Motor neuron (in vitro differentiated cells): Measurements from ENCODE around the gene MGAT5. TPM values are rescaled to one million over a fixed set of nuclear protein-coding genes. Genes with fewer than 3 reads are reported as not detected.
A peak's percentile ranks its signal among the peaks of the same experiment; 100 is the strongest.

Experiments used
- ATAC-seq, 8 experiments: fragments of 200-7000 bp; cut with Tn5 transposase; replicated peaks in 6 of 8; 2 replicates each; pipeline ENCODE4 v1.8.0; 2021; ENCODE audit warnings: mild to moderate bottlenecking in 8 of 8, moderate library complexity in 8 of 8
- H3K27ac ChIP-seq, 2 donors: fragments of 250-450 bp; sonication (Bioruptor Pico); 2 replicates each; pipeline ENCODE4 v1.9.0; 2021; ENCODE audit warnings: antibody characterized with exemption in 2 of 2, mild to moderate bottlenecking in 2 of 2, moderate library complexity in 1 of 2
- H3K4me1 ChIP-seq, 2 donors: fragments of 250-450 bp; sonication (Bioruptor Pico); replicated peaks in 1 of 2; 2 replicates each; pipeline ENCODE4 v1.6.1; 2021; ENCODE audit warnings: antibody characterized with exemption in 2 of 2, mild to moderate bottlenecking in 2 of 2, moderate library complexity in 1 of 2
- H3K4me3 ChIP-seq, 5 donors: fragments of 250-450 bp; sonication (Bioruptor Pico); 2 replicates each; pipeline ENCODE4 v1.9.0; 2021; ENCODE audit warnings: antibody characterized with exemption in 5 of 5, mild to moderate bottlenecking in 5 of 5, moderate library complexity in 4 of 5
- WGBS, 10 experiments: fragments of 450-650 bp; shearing (Covaris generic); methylation state at CpG; one replicate each; pipeline ENCODE4 v1.0.0; 2022; 5-methylcytosine and 5-hydroxymethylcytosine counted together
- in situ Hi-C, 9 experiments: fragments of 400-800 bp; cut with MboI; loops; one replicate each; pipeline ENCODE4 v1.15.0; 2021; ENCODE audit warnings: low sequenced_read_pairs in 9 of 9, low pct_unique_long_range_greater_than_20kb in 2 of 9; ENCODE audit not compliant: unreplicated experiment in 9 of 9
- total RNA-seq, 8 experiments: library from RNA; unstranded; fragments of 300-600 nt; gene quantifications; 2 replicates each; pipeline versions ENCODE4 v1.2.3 to v1.2.4, GENCODE V29; 2022

MGAT5 gene
- total RNA-seq, 8 experiments from 2014 or later: 10.3 to 54.4 (median 33.6) TPM

GRCh38 chr2:134451347-134451630 lies 197.4 kb downstream of the MGAT5 start:
- Histone ChIP-seq H3K4me3 (no peak overlapping the region), H3K27ac (no peak overlapping the region), H3K4me1 (peaks cover 8 to 10% of the 10 kb centered on the region in 2 donors)
- no peak for ATAC-seq
- whole genome bisulfite sequencing, 10 experiments: 50 to 100% (median 100%) methylated on average over 1 to 2 of the region's 2 CpGs; no CpG with 5 or more reads in 3 of the 10 experiments
- in situ Hi-C loops: loop anchor here in 7 of 9 experiments (10.0 to 25.0 kb wide), 3 partner anchors 339 to 444 kb away; no protein-coding TSS in a partner anchor

- H3K27ac ChIP-seq: no peak overlapping the region
- WGBS, 10 experiments: 76 to 100% (median 86%) methylated on average over 1 to 9 of the region's 9 CpGs; no CpG with 5 or more reads in 1 of the 10 experiments
- no peak overlapping the region for H3K4me3 ChIP-seq
- in situ Hi-C loops: loop anchor here in 7 of 9 experiments (10.0 to 25.0 kb wide), 3 partner anchors 340 to 443 kb away; no protein-coding TSS in a partner anchor
- H3K4me1 ChIP-seq: peaks cover 0 to 3% of the 10 kb centered on the region in 2 donors
- no peak for ATAC-seq
Observed at GRCh38 chr2:134452042-134452733, 198.3 kb downstream of the MGAT5 start.

GRCh38 chr2:134453476-134453875 lies 199.6 kb downstream of the MGAT5 start:
- Histone ChIP-seq H3K27ac (no peak overlapping the region), H3K4me1 (peaks cover 0 to 3% of the 10 kb centered on the region in 2 donors), H3K4me3 (no peak overlapping the region)
- in situ Hi-C loops: loop anchor here in 7 of 9 experiments (10.0 to 25.0 kb wide), 3 partner anchors 341 to 441 kb away; no protein-coding TSS in a partner anchor
- no peak for ATAC-seq
- WGBS, 10 experiments: 40 to 100% (median 67%) methylated on average over 1 to 4 of the region's 4 CpGs; no CpG with 5 or more reads in 3 of the 10 experiments

- H3K4me3 ChIP-seq: no peak overlapping the region
- in situ Hi-C loops: loop anchor here in 7 of 9 experiments (10.0 to 25.0 kb wide), 3 partner anchors 342 to 441 kb away; no protein-coding TSS in a partner anchor
- no peak for ATAC-seq
- peaks cover 0 to 3% of the 10 kb centered on the region in 2 donors for H3K4me1 ChIP-seq
- H3K27ac ChIP-seq: no peak overlapping the region
- 80 to 100% (median 90%) methylated on average over 1 to 5 of the region's 10 CpGs; no CpG with 5 or more reads in 5 of the 10 experiments for WGBS, 10 experiments
Observed at GRCh38 chr2:134453973-134454372, 200.1 kb downstream of the MGAT5 start.

- ATAC-seq: peak in 2 of 8 experiments; percentile 5 to 6
- H3K27ac ChIP-seq: no peak overlapping the region
- in situ Hi-C loops: loop anchor here in 7 of 9 experiments (10.0 to 25.0 kb wide), 3 partner anchors 342 to 440 kb away; no protein-coding TSS in a partner anchor
- H3K4me1 ChIP-seq: peaks cover 0 to 3% of the 10 kb centered on the region in 2 donors
- WGBS, 10 experiments: 0 to 89% (median 58%) methylated on average over 1 to 8 of the region's 8 CpGs; no CpG with 5 or more reads in 3 of the 10 experiments
- no peak overlapping the region for H3K4me3 ChIP-seq
Observed at GRCh38 chr2:134454426-134454825, 200.6 kb downstream of the MGAT5 start.

- H3K27ac ChIP-seq: no peak overlapping the region
- in situ Hi-C loops: loop anchor here in 7 of 9 experiments (10.0 to 25.0 kb wide), 3 partner anchors 343 to 440 kb away; no protein-coding TSS in a partner anchor
Observed at GRCh38 chr2:134454931-134455330, 201.1 kb downstream of the MGAT5 start.

GRCh38 chr2:134455426-134455825 lies 201.6 kb downstream of the MGAT5 start:
- H3K4me3 ChIP-seq: no peak overlapping the region
- WGBS, 10 experiments: 60 to 99% (median 90%) methylated on average over 2 to 8 of the region's 10 CpGs; no CpG with 5 or more reads in 5 of the 10 experiments
- in situ Hi-C loops: loop anchor here in 7 of 9 experiments (10.0 to 25.0 kb wide), 3 partner anchors 343 to 439 kb away; no protein-coding TSS in a partner anchor
- peaks cover 0 to 3% of the 10 kb centered on the region in 2 donors for H3K4me1 ChIP-seq
- no peak for ATAC-seq
- H3K27ac ChIP-seq: no peak overlapping the region

More at GRCh38 chr2:134454931-134455330, 201.1 kb downstream of the MGAT5 start:
- peaks cover 0 to 3% of the 10 kb centered on the region in 2 donors for H3K4me1 ChIP-seq
- 28 to 100% (median 73%) methylated on average over 2 to 5 of the region's 6 CpGs; no CpG with 5 or more reads in 3 of the 10 experiments for WGBS, 10 experiments
- no peak overlapping the region for H3K4me3 ChIP-seq
- peak in 3 of 8 experiments; percentile 70 to 83 (median 83) for ATAC-seq

GRCh38 chr2:134457353-134457752 lies 203.5 kb downstream of the MGAT5 start:
- WGBS, 10 experiments: 79 to 100% (median 95%) methylated on average over 1 to 6 of the region's 7 CpGs; no CpG with 5 or more reads in 3 of the 10 experiments

GRCh38 chr2:134457765-134458472 lies 204.0 kb downstream of the MGAT5 start:
- ATAC-seq: no peak
- in situ Hi-C loops: loop anchor here in 7 of 9 experiments (10.0 to 25.0 kb wide), 3 partner anchors 346 to 437 kb away; no protein-coding TSS in a partner anchor
- H3K4me3 ChIP-seq: no peak overlapping the region
- H3K27ac ChIP-seq: no peak overlapping the region
- H3K4me1 ChIP-seq: peaks cover 3 to 16% of the 10 kb centered on the region in 2 donors
- WGBS, 10 experiments: 78 to 100% (median 89%) methylated on average over 1 to 15 of the region's 18 CpGs; no CpG with 5 or more reads in 4 of the 10 experiments

More at GRCh38 chr2:134457353-134457752, 203.5 kb downstream of the MGAT5 start:
- Histone ChIP-seq H3K4me1 (peaks cover 3 to 16% of the 10 kb centered on the region in 2 donors), H3K4me3 (no peak overlapping the region), H3K27ac (no peak overlapping the region)
- in situ Hi-C loops: loop anchor here in 7 of 9 experiments (10.0 to 25.0 kb wide), 3 partner anchors 345 to 437 kb away; no protein-coding TSS in a partner anchor
- ATAC-seq: no peak

GRCh38 chr2:134458473-134458853 lies 204.6 kb downstream of the MGAT5 start:
- no peak for ATAC-seq
- WGBS, 10 experiments: 50 to 100% (median 97%) methylated on average over 1 to 6 of the region's 6 CpGs; no CpG with 5 or more reads in 2 of the 10 experiments
- in situ Hi-C loops: loop anchor here in 7 of 9 experiments (10.0 to 25.0 kb wide), 3 partner anchors 346 to 436 kb away; no protein-coding TSS in a partner anchor
- H3K27ac ChIP-seq: no peak overlapping the region
- peaks cover 3 to 16% of the 10 kb centered on the region in 2 donors for H3K4me1 ChIP-seq
- no peak overlapping the region for H3K4me3 ChIP-seq

GRCh38 chr2:134458950-134459349 lies 205.1 kb downstream of the MGAT5 start:
- ATAC-seq: no peak
- whole genome bisulfite sequencing, 10 experiments: 100% methylated on average over 1 of the region's 10 CpGs; no CpG with 5 or more reads in 9 of the 10 experiments
- no peak overlapping the region for H3K27ac ChIP-seq
- in situ Hi-C loops: loop anchor here in 7 of 9 experiments (10.0 to 25.0 kb wide), 3 partner anchors 347 to 436 kb away; no protein-coding TSS in a partner anchor
- peaks cover 3 to 16% of the 10 kb centered on the region in 2 donors for H3K4me1 ChIP-seq
- H3K4me3 ChIP-seq: no peak overlapping the region

GRCh38 chr2:134459706-134460406 lies 206.0 kb downstream of the MGAT5 start:
- ATAC-seq: no peak
- 50% methylated on average over 1 of the region's 11 CpGs; no CpG with 5 or more reads in 9 of the 10 experiments for WGBS, 10 experiments
- Histone ChIP-seq H3K27ac (no peak overlapping the region), H3K4me3 (no peak overlapping the region), H3K4me1 (peaks cover 3 to 13% of the 10 kb centered on the region in 2 donors)
- in situ Hi-C loops: loop anchor here (10.0 to 25.0 kb wide), 3 partner anchors 348 to 435 kb away; no protein-coding TSS in a partner anchor
